K562 (cell line): ENCODE results near the gene PRDX4. TPM values are rescaled to one million over a fixed set of nuclear protein-coding genes. Genes with fewer than 3 reads are reported as not detected.
A peak's percentile ranks its signal among the peaks of the same experiment; 100 is the strongest.

Experiments
- ATAC-seq: fragments of 200-7000 bp; cut with Tn5 transposase; 3 replicates; pipeline ENCODE4 v1.9.1; 2020; ENCODE audit warnings: moderate library complexity
- BruUV-seq: library from RNA; stranded (reverse); fragments of 400-500 nt; replicated peaks from 2 replicates; lab custom pipeline; 2021; lab: Mats Ljungman, UMichigan
- CTCF ChIA-PET: fragments of 300-600 bp; formaldehyde crosslinking; extraction: SDS; loops from one replicate; lab custom pipeline; 2021; ENCODE audit warnings: low intra/inter-chr PET ratio; lab: Yijun Ruan, JAX
- POLR2A ChIA-PET: fragments of 300-600, 350-650 bp; sonication (Branson Sonifier 250); formaldehyde crosslinking; extraction: SDS; loops from one replicate; lab custom pipeline; 2021; ENCODE audit warnings: antibody characterized with exemption, inconsistent platforms; lab: Yijun Ruan, JAX
- DNase-seq, 4 experiments: peaks; one replicate each; pipeline versions ENCODE4 v3.0.0 to v3.0.0-alpha.2; 2011 to 2018; ENCODE audit warnings: low spot score in 3 of 4, mixed read lengths in 3 of 4; ENCODE audit errors: extremely low read depth in 1 of 4
- FAIRE-seq: peaks from 2 replicates; lab custom pipeline; 2011; peaks lifted over from hg19 to GRCh38; lab: Jason Lieb, UNC
- H2AFZ ChIP-seq: 2 replicates; pipeline ENCODE4 v1.6.0; 2011; ENCODE audit warnings: low read depth, low read length, control low read depth, inconsistent platforms
- H3K27ac ChIP-seq: fragments of 200-600 bp; 3 replicates; pipeline ENCODE4 v1.8.0; 2011; ENCODE audit warnings: low read depth, mild to moderate bottlenecking, control low read depth, inconsistent platforms, low read length, moderate library complexity, mixed read lengths; ENCODE audit errors: extremely low read depth
- H3K27me3 ChIP-seq, 2 experiments: fragments of 300-600 bp in 1 of 2; 2 replicates in 1 of 2; 3 replicates in 1 of 2; pipeline versions ENCODE4 v1.6.0 to v1.8.0; 2011; ENCODE audit warnings: inconsistent platforms in 2 of 2, low read length in 2 of 2, mild to moderate bottlenecking in 1 of 2, mixed read lengths in 1 of 2, moderate library complexity in 1 of 2; ENCODE audit not compliant: control insufficient read depth in 2 of 2, insufficient read depth in 2 of 2
- H3K36me3 ChIP-seq: fragments of 300-600 bp; 3 replicates; pipeline ENCODE4 v1.8.0; 2011; ENCODE audit warnings: mild to moderate bottlenecking, low read length, inconsistent platforms; ENCODE audit not compliant: control insufficient read depth, insufficient read depth
- H3K4me1 ChIP-seq, 2 experiments: fragments of 200-600 bp in 1 of 2; replicated peaks in 1 of 2; 2 replicates in 1 of 2; 3 replicates in 1 of 2; pipeline versions ENCODE4 v1.5.1 to v1.8.0; 2011; ENCODE audit warnings: inconsistent platforms in 2 of 2, low read length in 2 of 2, mild to moderate bottlenecking in 1 of 2, mixed read lengths in 1 of 2, moderate library complexity in 1 of 2; ENCODE audit not compliant: control insufficient read depth in 2 of 2, insufficient read depth in 2 of 2
- H3K4me2 ChIP-seq: 2 replicates; pipeline ENCODE4 v1.6.1; 2011; ENCODE audit warnings: low read length, control low read depth, inconsistent platforms, mixed read lengths; ENCODE audit not compliant: insufficient read depth
- H3K4me3 ChIP-seq: fragments of 200-600 bp; sonication (generic), shearing (Covaris generic); 2 replicates; pipeline ENCODE4 v1.5.1; 2016; ENCODE audit warnings: control low read depth, inconsistent platforms
- H3K79me2 ChIP-seq: fragments of 200-600 bp; 3 replicates; pipeline ENCODE4 v1.8.0; 2011; ENCODE audit warnings: low read length, inconsistent platforms; ENCODE audit not compliant: control insufficient read depth, insufficient read depth
- H3K9ac ChIP-seq, 2 experiments: 2 replicates each; pipeline versions ENCODE4 v1.6.0 to v1.6.1; 2011; ENCODE audit warnings: low read depth in 2 of 2, low read length in 2 of 2, control low read depth in 1 of 2, inconsistent platforms in 1 of 2, mild to moderate bottlenecking in 1 of 2, mixed read lengths in 1 of 2; ENCODE audit not compliant: insufficient read depth in 1 of 2
- H3K9me1 ChIP-seq: one replicate; pipeline ENCODE4 v1.6.0; 2011; ENCODE audit warnings: inconsistent platforms, mild to moderate bottlenecking, low read length, moderate library complexity; ENCODE audit not compliant: control insufficient read depth, insufficient read depth
- H3K9me3 ChIP-seq: replicated peaks from 2 replicates; pipeline ENCODE4 v1.5.1; 2011; ENCODE audit warnings: low read depth, low read length, inconsistent platforms; ENCODE audit not compliant: control insufficient read depth, insufficient read depth
- H4K20me1 ChIP-seq: replicated peaks from 2 replicates; pipeline ENCODE4 v1.6.1; 2011; ENCODE audit warnings: low read length, inconsistent platforms, mixed read lengths; ENCODE audit not compliant: control insufficient read depth, insufficient read depth
- BRD4 ChIP-seq: fragments of 200-600 bp; sonication (generic); IDR thresholded peaks from 2 replicates; pipeline ENCODE4 v1.6.1; 2017; ENCODE audit warnings: inconsistent platforms
- CEBPB ChIP-seq: fragments of 450-650 bp; IDR thresholded peaks from 2 replicates; pipeline ENCODE4 v1.6.1; 2016; ENCODE audit warnings: missing genetic modification characterization, missing compliant biosample characterization
- CREB3 ChIP-seq: fragments of 450-650 bp; conservative IDR thresholded peaks from 2 replicates; pipeline ENCODE4 v1.6.1; 2016; ENCODE audit warnings: missing genetic modification characterization, low read depth, mild to moderate bottlenecking, missing compliant biosample characterization, moderate library complexity
- ELF4 ChIP-seq: fragments of 450-650 bp; formaldehyde crosslinking; IDR thresholded peaks from 2 replicates; pipeline ENCODE4 v1.4.0; 2022; ENCODE audit warnings: missing genetic modification characterization
- NCOA4 ChIP-seq: fragments of 450-650 bp; IDR thresholded peaks from 2 replicates; pipeline ENCODE4 v1.6.1; 2018; ENCODE audit warnings: mild to moderate bottlenecking; ENCODE audit not compliant: partially characterized antibody
- RB1 ChIP-seq: fragments of 450-650 bp; IDR thresholded peaks from 2 replicates; pipeline ENCODE4 v1.6.1; 2017; ENCODE audit warnings: low read depth, mild to moderate bottlenecking
- RBM34 ChIP-seq: fragments of 200-400 bp; formaldehyde crosslinking; IDR thresholded peaks from 2 replicates; pipeline ENCODE4 v1.6.1; 2018; ENCODE audit warnings: low read length, borderline replicate concordance; ENCODE audit not compliant: insufficient read depth
- ZNF146 ChIP-seq: IDR thresholded peaks from one replicate; pipeline ENCODE4 v1.6.1; 2018; ENCODE audit warnings: missing compliant biosample characterization; ENCODE audit not compliant: unreplicated experiment
- ZNF668 ChIP-seq: fragments of 250-450 bp; sonication (Bioruptor Pico); IDR thresholded peaks from 2 replicates; pipeline ENCODE4 v1.8.0; 2022; ENCODE audit warnings: mild to moderate bottlenecking, inconsistent platforms
- WGBS: fragments of 100-300 bp; shearing (Covaris generic); methylation state at CpG from one replicate; pipeline ENCODE4 v1.1.6; 2016; ENCODE audit warnings: low coverage, mixed read lengths; ENCODE audit not compliant: insufficient coverage; ENCODE audit errors: missing lambda C conversion rate; 5-methylcytosine and 5-hydroxymethylcytosine counted together
- in situ Hi-C: fragments of 300-500 bp; cut with MboI; formaldehyde crosslinking; loops from 4 replicates; pipeline ENCODE4 v1.15.0; 2018; ENCODE audit warnings: inconsistent platforms, mixed read lengths
- intact Hi-C: fragments of 100-400 bp; cut with micrococcal nuclease; formaldehyde crosslinking; loops from 2 replicates; pipeline ENCODE4 v1.14.2; 2022
- polyA plus RNA-seq, 8 experiments: library from polyadenylated mRNA; depleted of rRNA in 4 of 8; stranded (reverse) in 5 of 8; unstranded in 3 of 8; fragments of >200 nt; fragmentation: Nextera tagmentation in 2 of 8; fragmentation: Illumina TruSeq in 1 of 8; extraction: Ambion mirVana in 2 of 8; extraction: Trizol in 1 of 8; gene quantifications; 2 replicates each; pipeline versions ENCODE4 v1.2.1 to v1.2.3, GENCODE V29; 2011 to 2014; ENCODE audit warnings: inconsistent platforms in 1 of 8, missing spikeins in 1 of 8
- total RNA-seq, 7 experiments: library from RNA; depleted of rRNA in 6 of 7; stranded (reverse); fragments of >200 nt in 6 of 7; fragmentation: Illumina TruSeq in 2 of 7; extraction: Trizol in 2 of 7; gene quantifications; 2 replicates each; pipeline versions ENCODE4 v1.2.1 to v1.2.3, GENCODE V29; 2011 to 2021; ENCODE audit warnings: low replicate concordance in 1 of 7
- TF ChIP-seq, protein P1 (sequence below): fragments of 450-650 bp; formaldehyde crosslinking; IDR thresholded peaks from 2 replicates; pipeline ENCODE4 v1.4.0; 2022; ENCODE audit warnings: missing genetic modification characterization

Gene PRDX4
- total and polyA plus RNA-seq, 9 of the 15 experiments (the other 6 are each of a cell fraction or from before 2014, with no cell fraction given) = 28.6 to 253 (median 153) TPM

GRCh38 chrX:23659339-23659738 lies 8.0 kb upstream of the PRDX4 start:
- ChIA-PET POLR2A (no interaction called here), CTCF (no interaction called here)
- no peak overlapping the region for H3K9ac ChIP-seq
- no peaks in the 10 kb centered on the region for H3K36me3 ChIP-seq
- ATAC-seq (no peak), DNase-seq (no peak), FAIRE-seq (no peak)
- intact Hi-C loops = no loop called here
- no peak overlapping the region for H3K4me3 ChIP-seq
- no TSS peak for BruUV-seq
- WGBS = 55% methylated on average over 4 of the region's 4 CpGs
- H3K9me1 ChIP-seq = no peaks in the 10 kb centered on the region
- no peaks in the 10 kb centered on the region for H3K27me3 ChIP-seq
- in situ Hi-C loops = no loop called here
- 0 out of 2 replicates have a peak overlapping the region, but pooled peaks have one; percentile 44 for H2AFZ ChIP-seq
- H3K4me1 ChIP-seq = peaks cover 0 to 8% of the 10 kb centered on the region in 2 experiments; a peak in 3 of 5 replicates
- H3K9me3 ChIP-seq = no peaks in the 10 kb centered on the region
- H3K27ac ChIP-seq = no peak overlapping the region
- H3K4me2 ChIP-seq = no peak overlapping the region
- TF ChIP-seq CEBPB (tag) (no peak), CREB3 (tag) (no peak), BRD4 (no peak), ELF4 (no peak), RB1 (no peak), ZNF146 (CRISPR knock-in tag) (no peak), RBM34 (no peak), ZNF668 (CRISPR knock-in tag) (no peak), NCOA4 (no peak)
- TF ChIP-seq, protein P1, sequence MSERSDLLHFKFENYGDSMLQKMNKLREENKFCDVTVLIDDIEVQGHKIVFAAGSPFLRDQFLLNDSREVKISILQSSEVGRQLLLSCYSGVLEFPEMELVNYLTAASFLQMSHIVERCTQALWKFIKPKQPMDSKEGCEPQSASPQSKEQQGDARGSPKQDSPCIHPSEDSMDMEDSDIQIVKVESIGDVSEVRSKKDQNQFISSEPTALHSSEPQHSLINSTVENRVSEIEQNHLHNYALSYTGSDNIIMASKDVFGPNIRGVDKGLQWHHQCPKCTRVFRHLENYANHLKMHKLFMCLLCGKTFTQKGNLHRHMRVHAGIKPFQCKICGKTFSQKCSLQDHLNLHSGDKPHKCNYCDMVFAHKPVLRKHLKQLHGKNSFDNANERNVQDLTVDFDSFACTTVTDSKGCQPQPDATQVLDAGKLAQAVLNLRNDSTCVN = no peak
- H4K20me1 ChIP-seq = no peaks in the 10 kb centered on the region
- H3K79me2 ChIP-seq = no peaks in the 10 kb centered on the region
